Measurements from ENCODE around the gene NUP210L. TPM values are rescaled to one million over a fixed set of nuclear protein-coding genes. Genes with fewer than 3 reads are reported as not detected.
A peak's percentile ranks its signal among the peaks of the same experiment; 100 is the strongest.

NUP210L gene
- total and polyA plus RNA-seq, 2 of the 13 experiments (the other 11 are each of a cell fraction or from before 2014, with no cell fraction given), result not detected

- TF ChIP-seq THAP9 (CRISPR knock-in tag; IDR thresholded peaks at IDR 0.05; ENCODE audit: borderline replicate concordance) (peak; percentile 23), ESRRA (CRISPR knock-in tag; IDR thresholded peaks at IDR 0.05; ENCODE audit: low read depth) (peak; percentile 14; the same call in 1 of the 2 replicates), ZNF777 (CRISPR knock-in tag; IDR thresholded peaks at IDR 0.05) (peak; percentile 23; the same call in 1 of the 2 replicates), PREB (CRISPR knock-in tag; IDR thresholded peaks at IDR 0.05) (0 out of 2 replicates have a peak, but pooled peaks have one; percentile 54), JUN (CRISPR knock-in tag; IDR thresholded peaks at IDR 0.05) (no peak), ZBTB1 (CRISPR knock-in tag; IDR thresholded peaks at IDR 0.05; ENCODE audit: borderline replicate concordance) (no peak), SP1 (IDR thresholded peaks at IDR 0.05) (no peak), SP1 (CRISPR knock-in tag; IDR thresholded peaks at IDR 0.05) (peak; percentile 81), ZNF138 (CRISPR knock-in tag; IDR thresholded peaks at IDR 0.05; ENCODE audit: low read depth) (0 out of 2 replicates have a peak, but pooled peaks have one; percentile 57), AGO2 (optimal IDR thresholded peaks at IDR 0.05; ENCODE audit: low read depth, low read length) (peak; percentile 46), JUND (CRISPR knock-in tag; IDR thresholded peaks at IDR 0.05) (0 out of 2 replicates have a peak, but pooled peaks have one; percentile 45), ZNF530 (CRISPR knock-in tag; IDR thresholded peaks at IDR 0.05; ENCODE audit: low read depth) (no peak), NFYC (CRISPR knock-in tag; IDR thresholded peaks at IDR 0.05) (peak; percentile 93), TCF12 (IDR thresholded peaks at IDR 0.05) (no peak), TCF12 (CRISPR knock-in tag; IDR thresholded peaks at IDR 0.05) (0 out of 2 replicates have a peak, but pooled peaks have one; percentile 49), ZBTB43 (CRISPR knock-in tag; conservative IDR thresholded peaks at IDR 0.05) (peak; percentile 73; the same call in 1 of the 2 replicates), SMAD1 (CRISPR knock-in tag; IDR thresholded peaks at IDR 0.05; ENCODE audit: borderline replicate concordance, low read depth) (no peak), ZNF790 (CRISPR knock-in tag; IDR thresholded peaks at IDR 0.05; ENCODE audit: borderline replicate concordance) (0 out of 2 replicates have a peak, but pooled peaks have one; percentile 31), FUBP1 (CRISPR knock-in tag; IDR thresholded peaks at IDR 0.05; ENCODE audit: borderline replicate concordance) (no peak), ETV5 (CRISPR knock-in tag; IDR thresholded peaks at IDR 0.05; ENCODE audit: borderline replicate concordance) (peak; percentile 82), ZFAT (CRISPR knock-in tag; conservative IDR thresholded peaks at IDR 0.05) (0 out of 2 replicates have a peak, but pooled peaks have one; percentile 33), TGIF2 (CRISPR knock-in tag; IDR thresholded peaks at IDR 0.05) (0 out of 2 replicates have a peak, but pooled peaks have one; percentile 54), RNF2 (conservative IDR thresholded peaks at IDR 0.05; ENCODE audit: low read depth) (no peak)
Observed at GRCh38 chr1:153963030-153963849, 191.6 kb downstream of the NUP210L start, which contains the start of gene SLC39A1 (continued).

Data from HepG2 (cell line).